Mononuclear cell (primary cell): Measurements from ENCODE around the gene PLA2G4E. TPM values are rescaled to one million over a fixed set of nuclear protein-coding genes. Genes with fewer than 3 reads are reported as not detected.

ENCODE experiments used
- H3K27me3 ChIP-seq: 2 replicates; pipeline ENCODE4 v1.6.0; 2011; ENCODE audit warnings: low read length, control low read depth; ENCODE audit not compliant: insufficient read depth
- H3K4me1 ChIP-seq: 2 replicates; pipeline ENCODE4 v1.5.1; 2011; ENCODE audit warnings: mild to moderate bottlenecking, low read length, control low read depth; ENCODE audit not compliant: insufficient read depth
- H3K4me3 ChIP-seq: 2 replicates; pipeline ENCODE4 v1.5.1; 2011; ENCODE audit warnings: mild to moderate bottlenecking, low read length, moderate library complexity
- H3K9me3 ChIP-seq: 2 replicates; pipeline ENCODE4 v1.5.1; 2011; ENCODE audit warnings: low read depth, mild to moderate bottlenecking, control low read depth, low read length
- total RNA-seq: library from RNA; depleted of rRNA; stranded (reverse); fragments of >200 nt; gene quantifications from one replicate; pipeline ENCODE4 v1.2.3, GENCODE V29; 2012

The PLA2G4E gene
- total RNA-seq, 1 donor, result not detected

- H3K9me3 ChIP-seq, result no peaks in the 10 kb centered on the region
- H3K4me3 ChIP-seq, result no peak overlapping the region
- H3K4me1 ChIP-seq, result peaks cover 7% of the 10 kb centered on the region
- no peaks in the 10 kb centered on the region for H3K27me3 ChIP-seq
Observed at GRCh38 chr15:41952013-41952563, 68.8 kb downstream of the PLA2G4E start.

GRCh38 chr15:41951571-41951970 lies 69.3 kb downstream of the PLA2G4E start:
- Histone ChIP-seq H3K4me3 (no peak overlapping the region), H3K27me3 (no peaks in the 10 kb centered on the region), H3K4me1 (peaks cover 7% of the 10 kb centered on the region), H3K9me3 (no peaks in the 10 kb centered on the region)

GRCh38 chr15:41950489-41950888 lies 70.4 kb downstream of the PLA2G4E start:
- Histone ChIP-seq H3K27me3 (no peaks in the 10 kb centered on the region), H3K9me3 (no peaks in the 10 kb centered on the region), H3K4me1 (peaks cover 7% of the 10 kb centered on the region), H3K4me3 (no peak overlapping the region)

- Histone ChIP-seq H3K4me1 (peaks cover 7% of the 10 kb centered on the region), H3K4me3 (no peak overlapping the region), H3K9me3 (no peaks in the 10 kb centered on the region)
Observed at GRCh38 chr15:41950127-41950483, 70.7 kb downstream of the PLA2G4E start.

GRCh38 chr15:41949401-41950126 lies 71.3 kb downstream of the PLA2G4E start:
- Histone ChIP-seq H3K4me3 (no peak overlapping the region), H3K9me3 (no peaks in the 10 kb centered on the region), H3K27me3 (no peaks in the 10 kb centered on the region), H3K4me1 (peaks cover 7% of the 10 kb centered on the region)

More at GRCh38 chr15:41950127-41950483, 70.7 kb downstream of the PLA2G4E start:
- H3K27me3 ChIP-seq, result no peaks in the 10 kb centered on the region

GRCh38 chr15:41948490-41948889 lies 72.4 kb downstream of the PLA2G4E start:
- Histone ChIP-seq H3K9me3 (no peaks in the 10 kb centered on the region), H3K4me3 (no peak overlapping the region), H3K27me3 (no peaks in the 10 kb centered on the region), H3K4me1 (peaks cover 7% of the 10 kb centered on the region)

- no peaks in the 10 kb centered on the region for H3K9me3 ChIP-seq
- H3K27me3 ChIP-seq, result no peaks in the 10 kb centered on the region
- peaks cover 7% of the 10 kb centered on the region for H3K4me1 ChIP-seq
- H3K4me3 ChIP-seq, result no peak overlapping the region
Observed at GRCh38 chr15:41946970-41947369, 73.9 kb downstream of the PLA2G4E start.

GRCh38 chr15:41945731-41946130 lies 75.1 kb downstream of the PLA2G4E start:
- Histone ChIP-seq H3K9me3 (no peaks in the 10 kb centered on the region), H3K4me3 (no peak overlapping the region), H3K27me3 (no peaks in the 10 kb centered on the region), H3K4me1 (peaks cover 7% of the 10 kb centered on the region)

- no peaks in the 10 kb centered on the region for H3K27me3 ChIP-seq
- H3K4me1 ChIP-seq, result peaks cover 7% of the 10 kb centered on the region
- H3K4me3 ChIP-seq, result no peak overlapping the region
- H3K9me3 ChIP-seq, result no peaks in the 10 kb centered on the region
Observed at GRCh38 chr15:41945221-41945620, 75.6 kb downstream of the PLA2G4E start.

- Histone ChIP-seq H3K4me3 (no peak overlapping the region), H3K9me3 (no peaks in the 10 kb centered on the region), H3K4me1 (peaks cover 3% of the 10 kb centered on the region), H3K27me3 (no peaks in the 10 kb centered on the region)
Observed at GRCh38 chr15:41944313-41944940, 76.4 kb downstream of the PLA2G4E start.

GRCh38 chr15:41943543-41944312 lies 77.1 kb downstream of the PLA2G4E start:
- no peaks in the 10 kb centered on the region for H3K4me1 ChIP-seq
- no peak overlapping the region for H3K4me3 ChIP-seq
- no peaks in the 10 kb centered on the region for H3K9me3 ChIP-seq
- no peaks in the 10 kb centered on the region for H3K27me3 ChIP-seq

GRCh38 chr15:41942886-41943285 lies 78.0 kb downstream of the PLA2G4E start:
- H3K4me1 ChIP-seq, result peaks cover 5% of the 10 kb centered on the region
- no peaks in the 10 kb centered on the region for H3K9me3 ChIP-seq
- no peak overlapping the region for H3K4me3 ChIP-seq
- H3K27me3 ChIP-seq, result no peaks in the 10 kb centered on the region

- no peaks in the 10 kb centered on the region for H3K9me3 ChIP-seq
- no peaks in the 10 kb centered on the region for H3K27me3 ChIP-seq
- peaks cover 16% of the 10 kb centered on the region for H3K4me1 ChIP-seq
- H3K4me3 ChIP-seq, result no peak overlapping the region
Observed at GRCh38 chr15:41941644-41942415, 79.0 kb downstream of the PLA2G4E start.

GRCh38 chr15:41940441-41940857 lies 80.4 kb downstream of the PLA2G4E start:
- Histone ChIP-seq H3K4me1 (peaks cover 28% of the 10 kb centered on the region), H3K27me3 (no peaks in the 10 kb centered on the region), H3K4me3 (no peak overlapping the region), H3K9me3 (no peaks in the 10 kb centered on the region)
